ENCODE measurements around the gene SIM2. TPM values are rescaled to one million over a fixed set of nuclear protein-coding genes. Genes with fewer than 3 reads are reported as not detected.

SIM2 gene
- total and polyA plus RNA-seq, 2 of the 13 experiments (the other 11 are each of a cell fraction or from before 2014, with no cell fraction given), result 0.36 to 0.53 TPM

- Histone ChIP-seq H3K4me1 (ENCODE audit: insufficient read depth, low read length) (peaks cover 16% of the 10 kb centered on the region), H3K36me3 (replicated peaks in 1 of 2; ENCODE audit: control insufficient read depth in 1 of 2, insufficient read depth in 2 of 2, low read length in 2 of 2) (no peaks in the 10 kb centered on the region), H2AFZ (ENCODE audit: low read length) (no peak overlapping the region), H3K9ac (ENCODE audit: insufficient read depth, low read depth, low read length) (no peak overlapping the region), H3K27ac (ENCODE audit: extremely low read length, insufficient read depth, low read length) (no peak overlapping the region), H3K4me2 (ENCODE audit: low read depth, low read length) (peak overlapping the region; percentile 51), H4K20me1 (ENCODE audit: insufficient read depth, low read length) (no peaks in the 10 kb centered on the region), H3K9me3 (ENCODE audit: low read length) (no peaks in the 10 kb centered on the region), H3K79me2 (ENCODE audit: insufficient read depth, low read length) (no peaks in the 10 kb centered on the region), H3K27me3 (ENCODE audit: control insufficient read depth in 1 of 2, insufficient read depth in 2 of 2, low read length in 2 of 2) (no peaks in the 10 kb centered on the region), H3K4me3 (replicated peaks in 1 of 3; ENCODE audit: insufficient read depth in 1 of 3, low read depth in 2 of 3, low read length in 3 of 3) (peak overlapping the region in 1 of 3 experiments; percentile 9; a peak in 1 of 6 replicates)
- no peak for FAIRE-seq
- intact Hi-C loops (cut with micrococcal nuclease; ENCODE audit: unreplicated experiment) (no loop called here), in situ Hi-C loops (cut with HindIII; ENCODE audit: extremely low pct_ligation_motif_present, low pct_unique_long_range_greater_than_20kb) (no loop called here)
- DNase-seq (ENCODE audit: low spot score), result peak; percentile 53
- WGBS (ENCODE audit: low lambda C conversion rate), result 49% methylated on average over 6 of the region's 18 CpGs
- ATAC-seq, result peak; percentile 88
- BruUV-seq (replicated peaks), result no TSS peak
- CTCF ChIA-PET (ENCODE audit: low intra/inter-chr PET ratio, low total read pairs), result no interaction called here
- POLR2A ChIA-PET, result no interaction called here
- no peak for TF ChIP-seq ZKSCAN5 (CRISPR knock-in tag; IDR thresholded peaks at IDR 0.05)
- no peak for TF ChIP-seq MED13 (CRISPR knock-in tag; IDR thresholded peaks at IDR 0.05)
- TF ChIP-seq MAFK (conservative IDR thresholded peaks at IDR 0.05 in 1 of 2, IDR thresholded peaks at IDR 0.05 in 1 of 2; ENCODE audit: low read length in 2 of 2), result no peak
- no peak for TF ChIP-seq UBTF (CRISPR knock-in tag; IDR thresholded peaks at IDR 0.05)
- no peak for TF ChIP-seq ELF4 (CRISPR knock-in tag; IDR thresholded peaks at IDR 0.05; ENCODE audit: borderline replicate concordance)
- no peak for TF ChIP-seq MEIS2 (CRISPR knock-in tag; IDR thresholded peaks at IDR 0.05)
- TF ChIP-seq HNRNPL (IDR thresholded peaks at IDR 0.05; ENCODE audit: low read depth, low read length), result peak; percentile 24; the same call in 1 of the 2 replicates
- TF ChIP-seq ZNF616 (CRISPR knock-in tag; IDR thresholded peaks at IDR 0.05; ENCODE audit: low read depth), result no peak
- TF ChIP-seq ZFX (CRISPR knock-in tag; IDR thresholded peaks at IDR 0.05; ENCODE audit: low read depth), result peak; percentile 34
- TF ChIP-seq ZFP90 (CRISPR knock-in tag; IDR thresholded peaks at IDR 0.05; ENCODE audit: borderline replicate concordance), result no peak
- TF ChIP-seq U2AF1 (optimal IDR thresholded peaks at IDR 0.05; ENCODE audit: low read depth, low read length), result no peak
- 0 out of 2 replicates have a peak, but pooled peaks have one; percentile 28 for TF ChIP-seq NFKB2 (CRISPR knock-in tag; IDR thresholded peaks at IDR 0.05; ENCODE audit: borderline replicate concordance)
- no peak for TF ChIP-seq ZNF263 (CRISPR knock-in tag; IDR thresholded peaks at IDR 0.05)
- no peak for TF ChIP-seq ZFP36L2 (CRISPR knock-in tag; IDR thresholded peaks at IDR 0.05)
- no peak for TF ChIP-seq ZNF331 (CRISPR knock-in tag; IDR thresholded peaks at IDR 0.05)
- TF ChIP-seq ZNF589 (CRISPR knock-in tag; conservative IDR thresholded peaks at IDR 0.05), result no peak
- TF ChIP-seq ZNF709 (CRISPR knock-in tag; IDR thresholded peaks at IDR 0.05), result no peak
- TF ChIP-seq CTCF (CRISPR knock-in tag; IDR thresholded peaks at IDR 0.05), result peak; percentile 25; the same call in 1 of the 2 replicates
- TF ChIP-seq TBX2 (CRISPR knock-in tag; IDR thresholded peaks at IDR 0.05; ENCODE audit: borderline replicate concordance), result 0 out of 2 replicates have a peak, but pooled peaks have one; percentile 29
- no peak for TF ChIP-seq JDP2 (CRISPR knock-in tag; IDR thresholded peaks at IDR 0.05; ENCODE audit: borderline replicate concordance)
- no peak for TF ChIP-seq ZNF564 (CRISPR knock-in tag; IDR thresholded peaks at IDR 0.05)
- TF ChIP-seq ZNF737 (CRISPR knock-in tag; IDR thresholded peaks at IDR 0.05; ENCODE audit: borderline replicate concordance), result no peak
- TF ChIP-seq ZBTB42 (CRISPR knock-in tag; IDR thresholded peaks at IDR 0.05), result no peak
- TF ChIP-seq ZNF367 (CRISPR knock-in tag; IDR thresholded peaks at IDR 0.05; ENCODE audit: borderline replicate concordance), result no peak
These were observed 20.1 kb downstream of the SIM2 start for GRCh38 chr21:36718951-36719501.

Data from HepG2 (cell line).